K562 (cell line): Measurements from ENCODE around the gene ZNF689. TPM values are rescaled to one million over a fixed set of nuclear protein-coding genes. Genes with fewer than 3 reads are reported as not detected.

Source experiments
- BACH1 ChIP-seq: fragments of 200-800 bp; sonication (Bioruptor generic); IDR thresholded peaks from 2 replicates; pipeline ENCODE4 v1.6.1; 2016; ENCODE audit warnings: missing genetic modification characterization, missing compliant biosample characterization
- BRD9 ChIP-seq: fragments of 450-650 bp; IDR thresholded peaks from 2 replicates; pipeline ENCODE4 v1.6.1; 2018; ENCODE audit warnings: low read depth; ENCODE audit not compliant: partially characterized antibody
- CAMTA2 ChIP-seq: fragments of 250-450 bp; sonication (Bioruptor Pico); conservative IDR thresholded peaks from 2 replicates; pipeline ENCODE4 v1.5.1; 2022
- DMBX1 ChIP-seq: fragments of 250-450 bp; sonication (Bioruptor Pico); IDR thresholded peaks from 2 replicates; pipeline ENCODE4 v1.8.0; 2022; ENCODE audit warnings: inconsistent platforms, mild to moderate bottlenecking, moderate library complexity, borderline replicate concordance
- E2F1 ChIP-seq: sonication (generic); formaldehyde crosslinking; IDR thresholded peaks from 2 replicates; pipeline ENCODE4 v1.8.1; 2023; ENCODE audit warnings: mild to moderate bottlenecking, missing genetic modification reagents, moderate library complexity
- ELK3 ChIP-seq: fragments of 450-650 bp; formaldehyde crosslinking; IDR thresholded peaks from 2 replicates; pipeline ENCODE4 v1.4.0; 2020; ENCODE audit warnings: mild to moderate bottlenecking
- GATAD2A ChIP-seq: fragments of 450-650 bp; IDR thresholded peaks from 2 replicates; pipeline ENCODE4 v1.6.1; 2017
- JUN ChIP-seq, 2 experiments: sonication (generic) in 1 of 2; formaldehyde crosslinking in 1 of 2; IDR thresholded peaks; 2 replicates each; pipeline versions ENCODE4 v1.6.1 to v1.8.0; 2012 to 2022; ENCODE audit warnings: borderline replicate concordance in 2 of 2, mild to moderate bottlenecking in 2 of 2, improper control_type of control experiment in 1 of 2, low read depth in 1 of 2, low read length in 1 of 2, missing genetic modification reagents in 1 of 2
- MCM2 ChIP-seq: fragments of 450-650 bp; IDR thresholded peaks from 2 replicates; pipeline ENCODE4 v1.6.1; 2017; ENCODE audit warnings: low read depth, mild to moderate bottlenecking
- MTF1 ChIP-seq: fragments of 250-450 bp; sonication (Bioruptor Pico); IDR thresholded peaks from 2 replicates; pipeline ENCODE4 v1.9.0; 2021; ENCODE audit warnings: moderate library complexity, mild to moderate bottlenecking, inconsistent platforms, borderline replicate concordance
- NCOA6 ChIP-seq: fragments of 450-650 bp; IDR thresholded peaks from 2 replicates; pipeline ENCODE4 v1.6.1; 2017; ENCODE audit warnings: mild to moderate bottlenecking
- NFE2 ChIP-seq: IDR thresholded peaks from 2 replicates; pipeline ENCODE4 v1.6.1; 2014; ENCODE audit warnings: antibody characterized with exemption, low read depth
- NR1H2 ChIP-seq: sonication (generic); formaldehyde crosslinking; IDR thresholded peaks from 2 replicates; pipeline ENCODE4 v1.4.0; 2020; ENCODE audit warnings: mild to moderate bottlenecking, missing genetic modification reagents
- NR2C2 ChIP-seq, 2 experiments: fragments of 200-800 bp in 1 of 2; sonication (Bioruptor generic) in 1 of 2; sonication (generic) in 1 of 2; formaldehyde crosslinking in 1 of 2; IDR thresholded peaks; 2 replicates each; pipeline versions ENCODE4 v1.6.1 to v1.8.0; 2016 to 2022; ENCODE audit warnings: mild to moderate bottlenecking in 1 of 2, missing compliant biosample characterization in 1 of 2, missing genetic modification characterization in 1 of 2, missing genetic modification reagents in 1 of 2
- POU5F1 ChIP-seq: fragments of 150-350 bp; IDR thresholded peaks from 2 replicates; pipeline ENCODE4 v1.6.1; 2014; ENCODE audit warnings: borderline replicate concordance, low read length, low read depth, mild to moderate bottlenecking; ENCODE audit not compliant: partially characterized antibody
- RCOR1 ChIP-seq, 2 experiments: IDR thresholded peaks; 2 replicates each; pipeline ENCODE4 v1.6.1; 2012; ENCODE audit warnings: low read depth in 2 of 2, low read length in 2 of 2, borderline replicate concordance in 1 of 2, improper control_type of control experiment in 1 of 2
- SOX6 ChIP-seq: fragments of 450-650 bp; IDR thresholded peaks from 2 replicates; pipeline ENCODE4 v1.6.1; 2014; ENCODE audit warnings: mild to moderate bottlenecking
- TCF7 ChIP-seq: sonication (generic); IDR thresholded peaks from 2 replicates; pipeline ENCODE4 v1.6.1; 2016; ENCODE audit warnings: antibody characterized with exemption, borderline replicate concordance
- ZFP36 ChIP-seq: fragments of 150-350 bp; IDR thresholded peaks from 2 replicates; pipeline ENCODE4 v1.6.1; 2018; ENCODE audit warnings: low read length, low read depth; ENCODE audit not compliant: partially characterized antibody
- ZNF609 ChIP-seq: sonication (generic); formaldehyde crosslinking; IDR thresholded peaks from 2 replicates; pipeline ENCODE4 v1.8.1; 2023; ENCODE audit warnings: missing genetic modification reagents, mild to moderate bottlenecking, borderline replicate concordance
- polyA plus RNA-seq, 8 experiments: library from polyadenylated mRNA; depleted of rRNA in 4 of 8; stranded (reverse) in 5 of 8; unstranded in 3 of 8; fragments of >200 nt; fragmentation: Nextera tagmentation in 2 of 8; fragmentation: Illumina TruSeq in 1 of 8; extraction: Ambion mirVana in 2 of 8; extraction: Trizol in 1 of 8; gene quantifications; 2 replicates each; pipeline versions ENCODE4 v1.2.1 to v1.2.3, GENCODE V29; 2011 to 2014; ENCODE audit warnings: inconsistent platforms in 1 of 8, missing spikeins in 1 of 8
- total RNA-seq, 7 experiments: library from RNA; depleted of rRNA in 6 of 7; stranded (reverse); fragments of >200 nt in 6 of 7; fragmentation: Illumina TruSeq in 2 of 7; extraction: Trizol in 2 of 7; gene quantifications; 2 replicates each; pipeline versions ENCODE4 v1.2.1 to v1.2.3, GENCODE V29; 2011 to 2021; ENCODE audit warnings: low replicate concordance in 1 of 7

ZNF689 gene
- total and polyA plus RNA-seq, 9 of the 15 experiments (the other 6 are each of a cell fraction or from before 2014, with no cell fraction given) = 5.4 to 15.4 (median 10.8) TPM

DNA sequence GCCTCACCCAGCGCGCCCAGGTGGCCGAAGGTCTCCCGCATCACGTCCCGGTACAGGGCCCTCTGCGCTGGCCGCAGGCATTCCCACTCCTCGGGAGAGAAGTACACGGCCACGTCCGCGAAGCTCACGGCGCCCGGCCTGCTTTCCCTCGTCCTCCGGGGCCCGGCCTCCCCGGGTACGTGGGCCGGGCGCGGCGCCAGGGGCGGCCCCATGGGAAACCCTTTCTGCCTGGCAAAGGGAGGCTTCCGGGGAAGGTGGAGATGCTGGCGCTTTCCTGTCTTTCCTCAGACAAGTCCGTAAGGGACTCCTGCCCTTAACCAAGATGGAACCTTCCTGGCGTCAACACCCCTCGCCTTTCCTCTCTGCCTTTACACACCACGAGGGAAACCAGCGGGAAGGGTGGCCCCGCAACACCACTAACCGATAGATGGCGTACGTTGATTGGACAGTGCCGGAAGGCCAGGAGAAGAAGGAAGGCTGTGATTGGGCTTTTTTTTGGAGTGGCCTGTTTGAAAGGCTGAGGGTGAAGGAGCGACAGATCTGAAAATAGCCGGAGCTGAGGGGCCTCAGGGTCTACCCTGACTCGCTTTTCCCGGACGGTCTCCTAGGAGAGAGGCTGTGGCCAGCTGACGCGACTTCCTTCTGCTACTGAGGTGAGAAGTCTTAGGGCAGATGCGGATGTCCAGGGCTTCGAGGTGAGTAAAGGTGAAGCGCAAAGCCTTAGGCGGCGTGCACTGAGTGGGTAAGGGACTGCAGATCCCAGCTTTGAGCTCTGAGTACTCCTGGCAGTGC is 24.6 kb downstream of the ZNF689 start, which contains the start of gene ZNF785 (continued):
- TF ChIP-seq RCOR1 (IDR thresholded peaks at IDR 0.05; ENCODE audit: borderline replicate concordance in 1 of 2, low read depth in 2 of 2, low read length in 2 of 2) (no peak; a peak in 1 of 4 replicates), CAMTA2 (no peak), DMBX1 (peak; percentile 74; the same call in 1 of the 2 replicates), ZNF609 (CRISPR knock-in tag) (peak; percentile 45; the same call in 1 of the 2 replicates), NCOA6 (no peak), BRD9 (no peak), ZFP36 (no peak), JUN (IDR thresholded peaks at IDR 0.05; ENCODE audit: borderline replicate concordance, low read depth, low read length) (peak; percentile 78), JUN (CRISPR knock-in tag; IDR thresholded peaks at IDR 0.05; ENCODE audit: borderline replicate concordance) (peak; percentile 10; the same call in 1 of the 2 replicates), TCF7 (peak; percentile 50), NFE2 (peak; percentile 3), MCM2 (no peak), NR1H2 (CRISPR knock-in tag) (no peak), E2F1 (CRISPR knock-in tag) (peak; percentile 98), MTF1 (CRISPR knock-in tag) (no peak), BACH1 (tag) (no peak), ELK3 (no peak), POU5F1 (no peak), NR2C2 (CRISPR knock-in tag; IDR thresholded peaks at IDR 0.05) (peak; percentile 90), NR2C2 (tag; IDR thresholded peaks at IDR 0.05) (peak; percentile 98), SOX6 (peak; percentile 76), GATAD2A (no peak)
